Measurements from ENCODE around the gene CLINT1.

CLINT1 gene

DNA sequence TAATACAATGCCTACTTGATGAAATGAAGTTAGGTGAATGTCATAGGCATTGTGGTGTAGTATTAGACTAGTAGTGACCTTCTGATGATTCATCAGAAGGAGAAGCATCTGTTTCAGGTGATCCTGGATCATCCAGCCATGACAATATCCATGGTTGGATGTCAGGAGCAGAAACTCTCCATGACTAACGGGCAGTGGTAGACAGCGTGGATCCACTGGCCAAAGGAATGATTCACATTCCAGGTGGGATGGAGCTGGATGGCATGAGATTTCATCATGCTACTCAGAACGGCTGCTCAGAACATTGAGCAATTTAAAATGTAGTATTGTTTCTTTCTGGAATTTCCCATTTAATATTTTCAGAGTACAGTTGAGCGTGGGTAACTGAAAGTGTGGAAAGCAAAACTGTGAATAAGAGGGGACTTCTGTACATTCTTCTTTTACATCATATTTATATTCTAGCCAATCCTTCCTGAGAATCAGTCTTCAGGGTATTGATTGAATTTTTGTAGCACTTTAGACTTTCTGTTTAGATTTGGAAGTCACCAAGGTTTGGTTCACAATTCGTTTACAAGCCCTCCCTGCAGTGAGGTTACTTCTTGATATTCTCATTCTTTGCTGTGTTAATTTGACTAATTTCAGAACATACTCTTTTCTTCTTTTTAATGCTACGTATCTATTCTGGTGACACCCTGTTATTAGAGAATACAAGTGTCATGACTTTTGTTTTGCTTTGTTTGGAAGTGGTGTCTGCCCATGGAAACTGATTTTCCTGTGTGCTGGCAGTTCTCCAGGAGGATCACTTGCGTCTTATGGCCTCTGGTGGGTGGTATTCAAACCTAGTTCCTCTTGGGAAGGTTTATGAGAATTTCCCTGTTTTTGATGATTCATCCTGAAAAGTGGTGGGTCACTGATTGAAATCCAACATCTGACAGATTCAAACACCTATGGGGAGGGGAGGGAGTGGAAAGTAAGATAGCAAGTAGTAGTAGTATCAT is 12.2 kb upstream of the CLINT1 start:
- TF ChIP-seq, protein P1, sequence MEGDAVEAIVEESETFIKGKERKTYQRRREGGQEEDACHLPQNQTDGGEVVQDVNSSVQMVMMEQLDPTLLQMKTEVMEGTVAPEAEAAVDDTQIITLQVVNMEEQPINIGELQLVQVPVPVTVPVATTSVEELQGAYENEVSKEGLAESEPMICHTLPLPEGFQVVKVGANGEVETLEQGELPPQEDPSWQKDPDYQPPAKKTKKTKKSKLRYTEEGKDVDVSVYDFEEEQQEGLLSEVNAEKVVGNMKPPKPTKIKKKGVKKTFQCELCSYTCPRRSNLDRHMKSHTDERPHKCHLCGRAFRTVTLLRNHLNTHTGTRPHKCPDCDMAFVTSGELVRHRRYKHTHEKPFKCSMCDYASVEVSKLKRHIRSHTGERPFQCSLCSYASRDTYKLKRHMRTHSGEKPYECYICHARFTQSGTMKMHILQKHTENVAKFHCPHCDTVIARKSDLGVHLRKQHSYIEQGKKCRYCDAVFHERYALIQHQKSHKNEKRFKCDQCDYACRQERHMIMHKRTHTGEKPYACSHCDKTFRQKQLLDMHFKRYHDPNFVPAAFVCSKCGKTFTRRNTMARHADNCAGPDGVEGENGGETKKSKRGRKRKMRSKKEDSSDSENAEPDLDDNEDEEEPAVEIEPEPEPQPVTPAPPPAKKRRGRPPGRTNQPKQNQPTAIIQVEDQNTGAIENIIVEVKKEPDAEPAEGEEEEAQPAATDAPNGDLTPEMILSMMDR (conservative IDR thresholded peaks at IDR 0.05; ENCODE audit: low read length) = peak; percentile 25; the same call in 1 of the 2 replicates
- peak; percentile 77 for DNase-seq (ENCODE audit: low read depth)
- H3K4me3 ChIP-seq (ENCODE audit: low read length) = no peak overlapping the region

DNA sequence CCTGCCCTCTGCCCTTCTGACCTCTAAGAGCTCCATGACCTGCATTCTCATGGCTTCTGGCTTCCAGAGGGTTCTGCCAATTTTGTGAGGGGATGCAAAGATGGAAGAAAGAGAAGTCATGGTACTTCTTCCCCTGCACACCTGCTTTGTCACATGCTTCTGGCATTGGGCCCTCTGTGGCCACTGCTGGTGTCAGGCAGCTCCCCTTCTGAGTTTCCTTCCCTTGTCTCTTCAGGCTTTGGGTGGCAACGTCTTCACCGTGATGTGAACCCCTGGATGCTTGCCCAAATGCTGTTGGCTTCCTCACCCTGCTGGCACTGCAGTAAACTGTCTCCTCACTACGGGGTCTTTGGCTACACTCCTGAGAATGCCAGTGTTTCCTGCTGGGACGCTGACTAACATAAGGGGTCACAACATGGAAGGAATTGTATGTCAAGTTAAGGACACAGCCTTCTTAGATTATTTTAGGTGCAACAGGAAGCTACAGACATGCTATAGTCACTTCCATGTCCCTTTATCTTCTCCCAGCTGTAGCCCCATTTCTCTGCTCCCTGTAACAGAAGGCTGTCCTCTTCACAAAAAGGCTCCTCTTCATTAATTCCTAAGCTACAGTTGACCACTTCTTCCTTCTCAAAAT is 8.9 kb upstream of the CLINT1 start:
- TF ChIP-seq, protein P1 (conservative IDR thresholded peaks at IDR 0.05; ENCODE audit: low read length) = no peak
- no peak for DNase-seq (ENCODE audit: low read depth)

DNA sequence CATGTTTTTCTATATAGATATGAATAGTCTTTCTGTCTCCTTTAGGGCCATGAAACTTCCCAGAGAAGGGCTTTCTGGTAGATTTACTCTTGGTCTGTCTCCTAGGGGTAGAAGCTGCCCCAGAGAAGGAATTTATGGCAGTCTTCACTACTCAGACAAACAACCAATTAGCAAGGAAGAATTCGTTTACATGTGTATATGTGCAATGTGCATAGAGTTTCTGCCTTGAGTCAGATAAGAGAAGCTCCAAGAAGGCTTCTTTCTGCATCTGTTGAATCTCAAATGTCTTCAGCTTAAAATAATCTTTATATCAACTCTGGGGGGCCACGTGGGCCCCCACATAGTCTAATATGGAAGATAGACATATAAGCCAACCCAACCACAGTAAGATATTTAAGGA is 7.6 kb upstream of the CLINT1 start:
- TF ChIP-seq, protein P1 (conservative IDR thresholded peaks at IDR 0.05; ENCODE audit: low read length) = no peak
- H3K4me3 ChIP-seq (ENCODE audit: low read length) = no peak overlapping the region
- DNase-seq (ENCODE audit: low read depth) = no peak

More for the DNA sequence above, 8.9 kb upstream of the CLINT1 start:
- no peak overlapping the region for H3K4me3 ChIP-seq (ENCODE audit: low read length)

DNA sequence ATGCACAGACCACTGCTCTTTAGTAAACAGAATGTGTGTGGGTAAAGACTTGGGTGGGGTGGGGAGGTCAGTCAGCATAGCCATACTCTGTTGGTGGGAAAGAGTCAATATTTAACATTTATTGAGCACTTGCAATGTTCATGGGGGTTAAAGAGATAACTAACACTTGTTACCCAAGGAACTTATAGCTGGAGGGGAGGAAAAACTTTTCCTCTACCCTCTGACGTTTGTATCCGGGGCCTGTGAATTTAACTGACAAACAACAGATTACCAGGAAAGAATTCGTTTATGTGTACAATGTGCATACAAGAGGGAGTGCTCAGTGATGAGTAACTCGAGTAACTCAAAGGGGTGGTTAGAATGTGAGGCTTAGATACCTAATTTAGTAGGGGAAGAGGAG is 6.8 kb upstream of the CLINT1 start:
- DNase-seq (ENCODE audit: low read depth) = peak; percentile 11
- H3K4me3 ChIP-seq (ENCODE audit: low read length) = no peak overlapping the region
- TF ChIP-seq, protein P1 (conservative IDR thresholded peaks at IDR 0.05; ENCODE audit: low read length) = no peak

DNA sequence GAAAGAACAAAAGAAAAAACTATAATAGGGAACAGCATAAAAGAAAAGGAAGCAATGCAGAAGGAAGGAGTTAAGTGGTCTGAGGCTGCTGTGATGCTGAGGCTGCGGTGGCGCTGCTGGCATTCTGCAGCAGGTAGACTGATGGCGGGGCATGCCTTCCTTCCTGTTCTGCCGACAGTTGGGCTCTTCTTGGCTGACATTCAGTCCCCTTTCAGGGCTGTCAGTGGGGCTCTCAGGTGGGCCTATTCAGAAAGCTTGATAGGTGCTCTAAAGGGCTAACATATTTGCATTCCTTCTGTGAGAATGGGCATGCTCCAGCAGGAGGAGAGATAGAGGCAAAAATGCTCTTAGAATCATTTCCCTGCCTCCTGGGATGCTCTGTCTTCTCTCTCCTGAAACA is 5.1 kb upstream of the CLINT1 start:
- no peak overlapping the region for H3K4me3 ChIP-seq (ENCODE audit: low read length)
- no peak for DNase-seq (ENCODE audit: low read depth)
- TF ChIP-seq, protein P1 (conservative IDR thresholded peaks at IDR 0.05; ENCODE audit: low read length) = no peak

DNA sequence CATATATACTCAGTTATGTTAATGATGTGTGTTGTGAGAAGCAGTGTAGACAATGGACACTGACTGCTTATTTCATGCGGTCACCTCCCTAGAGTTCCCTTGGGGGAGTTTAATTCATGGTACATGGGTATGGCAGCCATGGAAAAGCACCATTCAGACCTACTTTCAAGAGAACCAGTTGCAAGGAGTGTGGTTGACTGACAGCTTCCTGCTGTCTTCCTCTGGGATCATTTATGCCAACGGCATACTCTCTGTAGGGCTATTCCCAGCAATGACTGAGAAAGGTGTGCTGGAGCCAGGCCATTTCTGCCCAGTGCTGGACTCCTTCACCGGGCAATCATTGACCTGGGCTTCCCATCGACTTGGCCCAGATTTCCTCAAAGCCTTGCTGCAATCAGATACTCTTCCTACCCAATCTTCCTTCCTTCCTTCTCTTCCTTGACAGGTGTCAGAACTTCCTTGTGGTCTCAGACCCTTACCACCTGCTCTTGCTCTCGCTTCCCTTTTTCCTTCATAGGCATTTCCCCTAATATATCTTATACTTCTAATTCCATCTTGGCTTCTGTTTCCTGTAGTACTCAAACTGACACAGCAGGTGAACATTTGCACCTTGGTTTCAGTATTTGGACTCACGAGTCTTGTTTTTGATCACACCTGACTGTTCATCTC is 3.4 kb upstream of the CLINT1 start:
- TF ChIP-seq, protein P1 (conservative IDR thresholded peaks at IDR 0.05; ENCODE audit: low read length) = no peak
- no peak overlapping the region for H3K4me3 ChIP-seq (ENCODE audit: low read length)
- no peak for DNase-seq (ENCODE audit: low read depth)
